GM10248 (cell line): ENCODE results near the gene FAM89B.

Source experiments
- CTCF ChIA-PET: fragments of 300-600 bp; sonication (Branson Sonifier 250); formaldehyde crosslinking; extraction: SDS; loops from one replicate; lab custom pipeline; 2021; ENCODE audit warnings: antibody characterized with exemption; lab: Yijun Ruan, JAX
- POLR2A ChIA-PET: fragments of 350-650 bp; sonication (Branson Sonifier 250); formaldehyde crosslinking; extraction: SDS; loops from one replicate; lab custom pipeline; 2020; ENCODE audit warnings: antibody characterized with exemption; lab: Yijun Ruan, JAX
- DNase-seq: peaks from one replicate; pipeline ENCODE4 v3.0.0; 2012; ENCODE audit errors: extremely low spot score
- CTCF ChIP-seq: IDR thresholded peaks from 2 replicates; pipeline ENCODE4 v1.5.1; 2012; ENCODE audit warnings: mild to moderate bottlenecking, low read depth; ENCODE audit errors: extremely low read depth, missing control alignments, control extremely low read depth

The FAM89B gene

DNA sequence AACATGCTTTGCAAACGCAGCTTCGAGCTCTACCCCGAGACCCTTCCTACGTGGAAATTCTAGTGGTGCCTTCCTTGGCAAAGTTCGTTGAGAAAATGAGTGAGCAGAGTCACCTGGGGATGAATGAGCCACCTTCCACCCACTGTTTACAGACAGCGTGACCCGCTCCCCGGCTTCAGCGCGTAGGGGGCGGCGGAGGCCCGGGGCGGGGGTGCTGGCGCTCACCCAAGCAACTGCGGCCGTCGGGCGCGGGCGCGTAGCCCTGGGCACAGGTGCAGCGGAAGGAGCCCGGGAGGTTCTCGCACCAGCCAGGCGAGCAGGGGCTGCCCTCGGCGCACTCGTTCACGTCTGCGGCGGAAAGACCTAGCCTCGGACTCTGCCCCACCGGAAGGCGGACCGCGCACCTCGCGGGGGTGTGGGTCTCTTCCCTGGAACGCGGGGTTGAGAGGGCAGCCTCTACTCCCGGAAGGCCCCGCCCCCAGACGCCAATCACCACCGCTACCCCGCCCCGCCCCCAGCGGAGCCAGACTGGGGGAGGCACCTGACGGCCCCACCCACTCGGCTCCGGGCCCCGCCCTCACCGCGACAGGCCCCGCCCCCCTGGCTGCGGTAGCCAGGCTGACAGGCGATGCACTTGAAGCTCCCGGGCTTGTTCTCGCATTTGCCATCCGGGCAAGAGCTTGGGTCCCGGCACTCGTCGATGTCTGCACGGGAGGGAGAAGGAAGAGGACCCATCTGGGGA, 25.9 kb upstream of the FAM89B start:
- ChIA-PET POLR2A (interaction anchor here (0.6 to 1.0 kb wide), 3 partner anchors 15 to 121 kb away, joined by 3 to 6 read pairs (median 4); no protein-coding TSS in a partner anchor), CTCF (interaction anchor here (1.0 to 1.4 kb wide), 4 partner anchors 21 to 47 kb away, joined by 3 to 5 read pairs (median 4); partner anchors contain the start of gene ZNRD2)
- TF ChIP-seq CTCF = no peak
- DNase-seq = peak; percentile 98

- POLR2A ChIA-PET = no interaction called here
- CTCF ChIA-PET = interaction anchor here (1.1 to 1.9 kb wide), 3 partner anchors 20 to 40 kb away, joined by 4 to 6 read pairs (median 4); partner anchors contain the start of gene ZNRD2
- no peak for TF ChIP-seq CTCF
- no peak for DNase-seq
Measured at GRCh38 chr11:65547446-65548125, 24.8 kb upstream of the FAM89B start.

GRCh38 chr11:65548395-65548794, 23.9 kb upstream of the FAM89B start:
- ChIA-PET CTCF (interaction anchor here (0.9 to 1.9 kb wide), 5 partner anchors 8 to 131 kb away, joined by 3 to 6 read pairs (median 5); no protein-coding TSS in a partner anchor), POLR2A (no interaction called here)
- no peak for TF ChIP-seq CTCF
- no peak for DNase-seq

GRCh38 chr11:65549096-65549495, 23.2 kb upstream of the FAM89B start:
- POLR2A ChIA-PET = no interaction called here
- TF ChIP-seq CTCF = no peak
- CTCF ChIA-PET = interaction anchor here (0.7 to 1.9 kb wide), 6 partner anchors 9 to 132 kb away, joined by 3 to 6 read pairs (median 4); no protein-coding TSS in a partner anchor
- no peak for DNase-seq

DNA sequence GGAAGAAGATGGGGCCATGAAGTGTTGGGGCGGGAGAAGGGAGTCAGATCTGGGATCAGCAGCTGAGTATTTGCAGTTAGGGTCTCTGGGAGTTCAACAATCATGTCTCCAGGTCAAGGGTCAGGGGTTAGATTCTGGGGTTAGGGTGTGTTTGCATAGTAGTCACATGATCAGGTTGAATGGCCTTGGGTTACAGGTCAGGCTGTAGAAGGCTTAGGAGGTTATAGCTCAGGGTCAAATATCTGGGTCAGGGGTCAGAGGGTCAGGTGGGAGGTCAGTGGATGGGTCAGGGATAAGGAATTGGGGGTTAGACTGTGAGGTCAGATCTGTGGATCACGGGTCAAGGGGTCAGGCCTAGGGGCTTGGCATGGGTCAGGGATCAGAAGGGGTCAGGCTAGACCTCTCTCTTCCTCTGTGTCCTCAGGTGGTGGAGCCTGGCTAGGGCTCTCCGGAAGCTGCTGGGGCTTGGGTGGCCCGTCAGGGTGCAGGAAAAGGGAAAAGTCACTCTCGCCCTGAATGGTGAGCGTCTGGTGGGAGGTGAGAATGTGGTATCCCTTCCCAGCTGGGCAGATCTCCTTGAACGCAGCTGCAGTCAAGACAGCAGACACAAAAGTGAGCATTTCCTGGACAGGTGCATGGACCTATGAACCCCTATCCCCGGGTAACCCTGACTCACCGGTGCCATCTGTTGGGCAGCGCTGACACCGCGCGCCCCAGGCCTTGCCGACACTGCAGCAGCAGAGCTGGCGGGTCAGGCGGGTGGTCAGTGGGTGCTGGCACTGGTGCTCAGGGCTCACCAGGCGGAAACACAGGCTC, 20.6 kb upstream of the FAM89B start:
- peak; percentile 84 for TF ChIP-seq CTCF
- DNase-seq = peak; percentile 75
- CTCF ChIA-PET = interaction anchor here (0.6 to 2.7 kb wide), 11 partner anchors 9 to 222 kb away, joined by 3 to 30 read pairs (median 6); partner anchors contain the start of gene ZNRD2
- POLR2A ChIA-PET = no interaction called here
